LNCaP clone FGC (cell line): ENCODE measurements around the gene DYRK3.

ENCODE experiments used
- DNase-seq: peaks from one replicate; pipeline ENCODE4 v3.0.0-alpha.2; 2011; ENCODE audit warnings: low read depth
- H3K4me3 ChIP-seq: 2 replicates; pipeline ENCODE4 v1.5.1; 2011; ENCODE audit warnings: mild to moderate bottlenecking, low read depth, low read length, control low read depth
- TF ChIP-seq, protein P1 (sequence below): IDR thresholded peaks from 2 replicates; pipeline ENCODE4 v1.5.1; 2012; ENCODE audit warnings: mild to moderate bottlenecking; ENCODE audit not compliant: control insufficient read depth, insufficient read depth; ENCODE audit errors: extremely low read depth

The DYRK3 gene

DNA sequence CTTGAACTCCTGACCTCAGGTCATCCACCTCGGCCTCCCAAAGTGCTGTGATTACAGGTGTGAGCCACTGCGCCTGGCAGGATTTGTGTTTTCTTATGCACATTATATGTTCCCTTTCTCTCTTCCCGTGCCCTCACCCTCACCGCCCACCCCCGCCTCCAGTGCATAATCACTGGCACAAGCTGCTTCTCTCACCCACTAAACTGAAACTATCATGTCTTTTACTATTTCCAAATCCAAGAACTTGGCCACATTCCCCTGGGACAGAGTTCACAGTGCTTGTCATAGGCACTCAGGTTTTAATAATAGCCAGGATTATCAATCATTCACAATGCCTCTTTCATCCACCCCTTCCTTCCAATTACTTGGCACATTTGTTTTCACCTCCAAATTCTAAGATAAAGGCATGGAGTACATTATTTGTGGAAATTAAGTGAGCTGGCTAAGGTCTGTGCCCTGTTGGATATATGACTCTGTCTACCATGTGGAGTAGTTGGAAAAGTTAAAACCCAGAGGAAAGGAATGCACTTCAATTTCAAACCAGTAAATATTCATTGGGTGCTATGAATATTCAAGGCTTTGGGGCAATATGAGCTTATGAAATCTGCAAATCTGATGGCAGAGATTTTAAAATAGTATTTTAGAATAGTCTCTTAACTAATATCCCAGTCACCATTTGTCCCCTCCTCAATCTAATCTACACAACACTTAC, 31.8 kb downstream of the DYRK3 start:
- no peak for DNase-seq
- TF ChIP-seq, protein P1, sequence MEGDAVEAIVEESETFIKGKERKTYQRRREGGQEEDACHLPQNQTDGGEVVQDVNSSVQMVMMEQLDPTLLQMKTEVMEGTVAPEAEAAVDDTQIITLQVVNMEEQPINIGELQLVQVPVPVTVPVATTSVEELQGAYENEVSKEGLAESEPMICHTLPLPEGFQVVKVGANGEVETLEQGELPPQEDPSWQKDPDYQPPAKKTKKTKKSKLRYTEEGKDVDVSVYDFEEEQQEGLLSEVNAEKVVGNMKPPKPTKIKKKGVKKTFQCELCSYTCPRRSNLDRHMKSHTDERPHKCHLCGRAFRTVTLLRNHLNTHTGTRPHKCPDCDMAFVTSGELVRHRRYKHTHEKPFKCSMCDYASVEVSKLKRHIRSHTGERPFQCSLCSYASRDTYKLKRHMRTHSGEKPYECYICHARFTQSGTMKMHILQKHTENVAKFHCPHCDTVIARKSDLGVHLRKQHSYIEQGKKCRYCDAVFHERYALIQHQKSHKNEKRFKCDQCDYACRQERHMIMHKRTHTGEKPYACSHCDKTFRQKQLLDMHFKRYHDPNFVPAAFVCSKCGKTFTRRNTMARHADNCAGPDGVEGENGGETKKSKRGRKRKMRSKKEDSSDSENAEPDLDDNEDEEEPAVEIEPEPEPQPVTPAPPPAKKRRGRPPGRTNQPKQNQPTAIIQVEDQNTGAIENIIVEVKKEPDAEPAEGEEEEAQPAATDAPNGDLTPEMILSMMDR = no peak

DNA sequence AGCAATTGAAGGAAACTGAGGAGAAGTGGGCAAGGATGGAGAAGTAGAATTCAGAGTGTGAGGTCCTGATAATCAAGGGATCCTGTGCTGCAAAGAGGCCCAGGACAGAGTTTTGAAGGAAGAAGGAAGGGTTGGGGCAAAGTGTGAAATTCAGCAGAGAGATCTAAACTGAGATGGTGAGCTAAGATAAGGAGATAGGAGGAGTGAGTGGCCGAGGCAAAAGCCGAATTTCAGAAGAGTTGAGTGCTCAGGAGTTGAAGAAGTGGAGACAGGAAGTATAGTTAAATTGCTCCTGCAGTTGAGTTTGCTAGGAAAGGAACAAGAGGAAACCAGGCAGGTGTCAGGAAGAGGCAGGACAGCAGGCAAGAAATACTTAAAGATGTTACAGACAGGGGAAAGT, 33.0 kb downstream of the DYRK3 start:
- DNase-seq = no peak
- H3K4me3 ChIP-seq = no peak overlapping the region
- TF ChIP-seq, protein P1 = no peak

More for the DNA sequence above, 31.8 kb downstream of the DYRK3 start:
- no peak overlapping the region for H3K4me3 ChIP-seq

DNA sequence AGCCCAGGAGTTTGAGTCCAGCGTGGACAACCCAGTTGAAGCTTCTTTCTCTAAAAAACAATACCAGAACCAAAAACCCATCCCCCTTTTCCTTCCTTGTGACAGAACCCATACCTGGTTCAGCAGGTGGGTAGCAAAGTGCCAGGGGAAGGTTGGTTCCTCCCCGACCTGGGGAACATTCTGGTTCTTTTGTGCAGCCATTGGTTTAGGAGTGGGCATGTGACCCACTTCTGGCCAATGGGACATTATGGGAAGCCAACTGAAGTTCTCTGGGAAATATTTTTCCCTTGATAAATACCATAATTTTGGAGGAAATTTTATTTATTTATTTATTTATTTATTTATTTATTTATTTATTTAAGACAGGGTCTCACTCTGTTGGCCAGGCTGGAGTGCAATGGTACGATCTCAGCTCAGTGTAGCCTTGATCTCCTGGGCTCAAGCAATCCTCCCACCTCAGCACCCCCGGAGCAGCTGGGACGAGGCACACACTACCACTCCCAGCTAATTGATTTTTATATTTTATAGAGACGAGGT, 33.6 kb downstream of the DYRK3 start:
- DNase-seq = no peak
- TF ChIP-seq, protein P1 = no peak
- H3K4me3 ChIP-seq = no peak overlapping the region

DNA sequence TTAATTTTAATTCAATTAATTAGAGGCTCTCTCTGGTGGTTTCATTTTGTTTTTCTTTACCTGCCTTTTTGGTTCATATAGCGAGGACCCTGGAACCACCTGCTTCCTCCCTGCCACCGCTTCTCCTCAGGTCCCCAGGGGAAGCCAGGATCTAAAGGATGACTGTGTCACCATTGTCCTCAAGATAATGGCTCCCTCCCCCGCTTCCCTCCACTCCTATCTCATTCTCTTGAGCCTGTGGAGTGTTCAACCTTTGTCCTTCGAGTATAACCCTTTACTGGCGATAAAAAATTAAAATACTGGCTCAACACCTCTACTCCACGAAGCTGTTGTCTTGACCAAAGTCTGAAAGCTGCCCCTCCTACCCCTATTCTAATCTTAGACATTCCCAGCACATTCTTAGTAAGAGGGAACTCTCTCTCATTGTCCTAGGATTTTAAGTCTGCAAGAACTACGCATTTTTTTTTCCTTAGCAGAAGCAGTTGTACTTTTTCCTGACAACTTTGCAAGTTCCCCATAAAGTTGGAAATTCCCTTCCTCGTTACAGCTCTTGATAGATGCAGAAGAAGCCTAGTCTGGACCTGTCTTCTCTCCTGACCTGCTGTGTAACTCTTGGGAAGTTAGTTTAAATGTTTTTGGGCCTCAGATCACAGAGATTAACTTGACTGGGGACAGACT, 36.8 kb downstream of the DYRK3 start:
- TF ChIP-seq, protein P1 = no peak
- no peak for DNase-seq
- H3K4me3 ChIP-seq = no peak overlapping the region

DNA sequence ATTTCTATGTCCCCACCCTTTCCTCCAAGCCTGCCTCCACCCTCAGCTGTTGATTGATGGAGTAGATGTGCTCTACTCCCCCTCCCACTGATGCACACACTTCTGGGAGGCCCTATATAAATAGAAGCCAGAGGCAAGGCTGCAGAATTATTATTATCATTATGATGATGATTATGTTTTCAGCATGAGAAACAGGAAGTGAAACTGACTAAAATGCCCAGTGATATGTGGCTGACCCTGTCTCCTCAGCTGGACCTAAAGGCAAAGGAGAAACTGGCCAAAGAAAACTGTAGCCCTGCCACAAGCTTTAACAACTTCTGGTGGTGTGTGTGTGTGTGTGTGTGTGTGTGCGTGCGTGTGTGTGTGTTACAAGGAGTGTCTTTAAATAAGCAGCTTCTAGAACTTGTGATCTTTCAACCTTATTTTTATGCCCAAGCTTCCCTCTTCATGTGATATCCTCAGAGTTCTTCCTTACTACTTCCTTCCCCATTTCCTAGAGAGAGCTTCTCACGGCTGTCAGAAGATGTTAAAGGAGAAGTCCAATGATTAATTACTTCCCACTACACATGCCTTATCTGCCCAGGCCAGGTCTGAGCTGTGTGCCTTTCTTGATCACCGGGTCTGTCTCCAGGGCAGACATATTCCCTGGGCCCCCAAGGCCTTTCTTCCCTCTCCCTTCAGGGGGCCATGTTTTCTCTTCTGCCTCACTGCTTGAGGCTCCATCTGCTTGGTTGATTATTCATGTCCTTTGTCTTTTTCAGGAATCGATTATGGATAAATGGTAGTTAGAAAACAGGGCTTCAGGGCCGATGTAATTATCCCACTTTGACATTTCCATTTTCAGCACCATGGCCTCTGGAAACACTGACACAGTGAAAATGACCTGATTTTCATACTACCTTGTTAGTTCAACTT, 37.8 kb downstream of the DYRK3 start:
- H3K4me3 ChIP-seq = no peak overlapping the region
- no peak for DNase-seq
- TF ChIP-seq, protein P1 = no peak

DNA sequence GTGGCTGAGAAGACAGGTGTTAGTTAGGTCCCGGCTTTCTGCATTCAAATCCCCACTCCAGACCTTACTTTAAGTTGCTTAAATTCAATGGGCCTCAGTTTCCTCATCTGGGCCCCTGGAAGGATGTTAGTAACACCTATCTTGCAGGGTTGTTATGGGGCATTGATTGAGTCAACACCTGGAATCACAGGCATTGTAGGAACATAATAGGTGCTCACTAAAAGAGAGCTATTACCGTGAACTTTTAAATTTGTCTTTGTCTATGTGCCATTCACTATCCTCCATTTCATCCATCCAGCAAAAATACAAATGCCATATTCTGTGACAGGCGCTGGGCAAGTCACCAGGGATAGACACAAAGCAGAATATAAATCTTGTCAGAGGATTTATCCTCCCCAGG, 38.9 kb downstream of the DYRK3 start:
- no peak for DNase-seq
- no peak overlapping the region for H3K4me3 ChIP-seq
- TF ChIP-seq, protein P1 = no peak
